ENCODE data around the gene UBASH3B.
"Not testable (repeated sequence)": the region's sequence is repeated elsewhere in the genome, so short reads cannot be mapped to it uniquely, and the experiment has no call there.

Gene UBASH3B

GRCh38 chr11:122861631-122862030, 206.1 kb downstream of the UBASH3B start:
- Histone ChIP-seq H3K4me1 (ENCODE audit: insufficient read depth, low read length) (no peaks in the 10 kb centered on the region), H3K36me3 (ENCODE audit: insufficient read depth, low read depth, low read length) (no peaks in the 10 kb centered on the region), H3K27me3 (ENCODE audit: insufficient read depth, low read length) (no peaks in the 10 kb centered on the region), H3K4me3 (ENCODE audit: low read length) (no peak overlapping the region), H3K9me3 (ENCODE audit: insufficient read depth, low read depth, low read length) (no peaks in the 10 kb centered on the region), H3K27ac (ENCODE audit: low read length) (no peak overlapping the region), H3K9ac (ENCODE audit: low read depth, low read length) (no peak overlapping the region)

GRCh38 chr11:122862091-122862490, 206.6 kb downstream of the UBASH3B start:
- H3K27ac ChIP-seq (ENCODE audit: low read length) = no peak overlapping the region
- no peaks in the 10 kb centered on the region for H3K4me1 ChIP-seq (ENCODE audit: insufficient read depth, low read length)
- no peak overlapping the region for H3K9ac ChIP-seq (ENCODE audit: low read depth, low read length)
- H3K27me3 ChIP-seq (ENCODE audit: insufficient read depth, low read length) = no peaks in the 10 kb centered on the region
- no peaks in the 10 kb centered on the region for H3K9me3 ChIP-seq (ENCODE audit: insufficient read depth, low read depth, low read length)
- H3K36me3 ChIP-seq (ENCODE audit: insufficient read depth, low read depth, low read length) = no peaks in the 10 kb centered on the region
- no peak overlapping the region for H3K4me3 ChIP-seq (ENCODE audit: low read length)

GRCh38 chr11:122863154-122863553, 207.6 kb downstream of the UBASH3B start:
- not testable (repeated sequence) for H3K27me3 ChIP-seq (ENCODE audit: insufficient read depth, low read length); H3K9ac ChIP-seq (ENCODE audit: low read depth, low read length); H3K9me3 ChIP-seq (ENCODE audit: insufficient read depth, low read depth, low read length); H3K27ac ChIP-seq (ENCODE audit: low read length); H3K4me1 ChIP-seq (ENCODE audit: insufficient read depth, low read length); H3K4me3 ChIP-seq (ENCODE audit: low read length); H3K36me3 ChIP-seq (ENCODE audit: insufficient read depth, low read depth, low read length)

GRCh38 chr11:122863704-122864326, 208.3 kb downstream of the UBASH3B start:
- no peaks in the 10 kb centered on the region for H3K9me3 ChIP-seq (ENCODE audit: insufficient read depth, low read depth, low read length)
- H3K9ac ChIP-seq (ENCODE audit: low read depth, low read length) = no peak overlapping the region
- H3K36me3 ChIP-seq (ENCODE audit: insufficient read depth, low read depth, low read length) = no peaks in the 10 kb centered on the region
- H3K27ac ChIP-seq (ENCODE audit: low read length) = no peak overlapping the region
- H3K4me3 ChIP-seq (ENCODE audit: low read length) = no peak overlapping the region
- no peaks in the 10 kb centered on the region for H3K27me3 ChIP-seq (ENCODE audit: insufficient read depth, low read length)
- H3K4me1 ChIP-seq (ENCODE audit: insufficient read depth, low read length) = no peaks in the 10 kb centered on the region
